H9 (cell line): Measurements from ENCODE around the gene VENTX. TPM values are rescaled to one million over a fixed set of nuclear protein-coding genes. Genes with fewer than 3 reads are reported as not detected.

ENCODE experiments used
- DNase-seq: peaks from one replicate; pipeline ENCODE4 v3.0.0-alpha.2; 2017
- H2AFZ ChIP-seq: one replicate; pipeline ENCODE4 v1.6.1; 2013; ENCODE audit warnings: mild to moderate bottlenecking, low read length, control low read depth, moderate library complexity
- H2AK5ac ChIP-seq: 2 replicates; pipeline ENCODE4 v1.6.1; 2013; ENCODE audit warnings: low read length, control low read depth, mixed read lengths; ENCODE audit not compliant: insufficient read length
- H2BK120ac ChIP-seq: one replicate; pipeline ENCODE4 v1.6.1; 2013; ENCODE audit warnings: low read depth, mild to moderate bottlenecking, low read length, control low read depth, inconsistent platforms; ENCODE audit not compliant: poor library complexity, severe bottlenecking
- H2BK12ac ChIP-seq: 2 replicates; pipeline ENCODE4 v1.6.1; 2013; ENCODE audit warnings: low read length, control low read depth, mixed read lengths, low read depth; ENCODE audit not compliant: insufficient read length
- H2BK15ac ChIP-seq: 2 replicates; pipeline ENCODE4 v1.6.1; 2013; ENCODE audit warnings: low read depth, low read length, control low read depth
- H2BK20ac ChIP-seq: one replicate; pipeline ENCODE4 v1.6.1; 2013; ENCODE audit warnings: low read depth, mild to moderate bottlenecking, low read length, control low read depth, inconsistent platforms; ENCODE audit not compliant: poor library complexity, severe bottlenecking
- H2BK5ac ChIP-seq: 2 replicates; pipeline ENCODE4 v1.6.1; 2013; ENCODE audit warnings: low read length, control low read depth, mixed read lengths; ENCODE audit not compliant: insufficient read length
- H3K14ac ChIP-seq: 2 replicates; pipeline ENCODE4 v1.6.1; 2013; ENCODE audit warnings: low read length, control low read depth; ENCODE audit not compliant: insufficient read depth
- H3K18ac ChIP-seq: 2 replicates; pipeline ENCODE4 v1.6.1; 2013; ENCODE audit warnings: low read depth, mild to moderate bottlenecking, mixed read lengths, low read length, control low read depth; ENCODE audit not compliant: insufficient read length
- H3K23ac ChIP-seq: 2 replicates; pipeline ENCODE4 v1.6.1; 2013; ENCODE audit warnings: low read length, control low read depth, mixed read lengths, low read depth; ENCODE audit not compliant: insufficient read length
- H3K23me2 ChIP-seq: 2 replicates; pipeline ENCODE4 v1.6.1; 2013; ENCODE audit warnings: low read depth, mild to moderate bottlenecking, mixed read lengths, low read length, control low read depth; ENCODE audit not compliant: insufficient read length, poor library complexity, severe bottlenecking
- H3K27ac ChIP-seq: 2 replicates; pipeline ENCODE4 v1.5.1; 2013; ENCODE audit warnings: low read length, control low read depth, mixed read lengths, low read depth; ENCODE audit not compliant: insufficient read length
- H3K27me3 ChIP-seq: 2 replicates; pipeline ENCODE4 v1.6.1; 2013; ENCODE audit warnings: low read length, control low read depth, inconsistent platforms; ENCODE audit not compliant: insufficient read depth
- H3K4ac ChIP-seq: 2 replicates; pipeline ENCODE4 v1.6.1; 2013; ENCODE audit warnings: low read depth, mild to moderate bottlenecking, control low read depth, inconsistent platforms, low read length, moderate library complexity
- H3K4me1 ChIP-seq: 2 replicates; pipeline ENCODE4 v1.6.1; 2013; ENCODE audit warnings: low read length, control low read depth, inconsistent platforms; ENCODE audit not compliant: insufficient read depth
- H3K4me2 ChIP-seq: 2 replicates; pipeline ENCODE4 v1.6.1; 2013; ENCODE audit warnings: low read length, control low read depth, mixed read lengths; ENCODE audit not compliant: insufficient read length, insufficient read depth
- H3K56ac ChIP-seq: 2 replicates; pipeline ENCODE4 v1.6.1; 2013; ENCODE audit warnings: low read depth, mild to moderate bottlenecking, mixed read lengths, low read length, control low read depth; ENCODE audit not compliant: insufficient read length
- H3K79me1 ChIP-seq: 2 replicates; pipeline ENCODE4 v1.6.1; 2013; ENCODE audit warnings: low read depth, mild to moderate bottlenecking, moderate library complexity, low read length, control low read depth, inconsistent platforms; ENCODE audit not compliant: insufficient read depth, poor library complexity, severe bottlenecking
- H3K79me2 ChIP-seq: 2 replicates; pipeline ENCODE4 v1.6.1; 2013; ENCODE audit warnings: low read length, control low read depth, inconsistent platforms; ENCODE audit not compliant: insufficient read depth
- H3K9ac ChIP-seq: 2 replicates; pipeline ENCODE4 v1.6.1; 2013; ENCODE audit warnings: low read length, control low read depth, mixed read lengths; ENCODE audit not compliant: insufficient read length; ENCODE audit errors: extremely low read depth
- H3K9me3 ChIP-seq: one replicate; pipeline ENCODE4 v1.6.1; 2013; ENCODE audit warnings: low read depth, low read length, inconsistent platforms; ENCODE audit not compliant: control insufficient read depth
- H3T11ph ChIP-seq: one replicate; pipeline ENCODE4 v1.6.1; 2013; ENCODE audit warnings: mild to moderate bottlenecking, low read length, control low read depth, inconsistent platforms
- H4K20me1 ChIP-seq: one replicate; pipeline ENCODE4 v1.6.1; 2013; ENCODE audit not compliant: control insufficient read depth, insufficient read length, insufficient read depth
- H4K5ac ChIP-seq: 2 replicates; pipeline ENCODE4 v1.6.1; 2013; ENCODE audit warnings: low read depth, mild to moderate bottlenecking, mixed read lengths, low read length, control low read depth; ENCODE audit not compliant: insufficient read length
- H4K8ac ChIP-seq: replicated peaks from 2 replicates; pipeline ENCODE4 v1.6.1; 2013; ENCODE audit warnings: low read length, control low read depth, mixed read lengths, low read depth; ENCODE audit not compliant: insufficient read length
- H4K91ac ChIP-seq: 2 replicates; pipeline ENCODE4 v1.6.1; 2013; ENCODE audit warnings: low read depth, mild to moderate bottlenecking, moderate library complexity, mixed read lengths, low read length, control low read depth; ENCODE audit not compliant: insufficient read length
- H3K27ac Mint-ChIP-seq, 3 experiments: 2 replicates in 2 of 3; 3 replicates in 1 of 3; pipeline ENCODE4 v1.8.0; 2020 to 2021; ENCODE audit warnings: mixed read lengths in 3 of 3, mild to moderate bottlenecking in 1 of 3, moderate library complexity in 1 of 3
- H3K27me3 Mint-ChIP-seq: 2 replicates; pipeline ENCODE4 v1.8.0; 2021; ENCODE audit warnings: low read depth, mild to moderate bottlenecking, moderate library complexity, mixed read lengths
- H3K36me3 Mint-ChIP-seq, 3 experiments: 2 replicates in 2 of 3; 3 replicates in 1 of 3; pipeline ENCODE4 v1.8.0; 2020 to 2021; ENCODE audit warnings: low read depth in 3 of 3, mixed read lengths in 3 of 3; ENCODE audit not compliant: insufficient read depth in 1 of 3
- H3K4me1 Mint-ChIP-seq, 2 experiments: 2 replicates each; pipeline ENCODE4 v1.8.0; 2020; ENCODE audit warnings: mixed read lengths in 2 of 2
- H3K4me3 Mint-ChIP-seq, 2 experiments: 2 replicates in 1 of 2; 3 replicates in 1 of 2; pipeline ENCODE4 v1.8.0; 2020 to 2021; ENCODE audit warnings: mild to moderate bottlenecking in 2 of 2, mixed read lengths in 2 of 2, moderate library complexity in 1 of 2
- H3K9me3 Mint-ChIP-seq, 2 experiments: 2 replicates in 1 of 2; 3 replicates in 1 of 2; pipeline ENCODE4 v1.8.0; 2020; ENCODE audit warnings: mild to moderate bottlenecking in 2 of 2, mixed read lengths in 2 of 2, moderate library complexity in 1 of 2
- WGBS: extraction: QIAGEN DNeasy Blood & Tissue Kit; methylation state at CpG from one replicate; pipeline ENCODE4 v1.1.7; 2013; ENCODE audit warnings: missing lambda C conversion rate, low lambda C conversion rate, mixed read lengths; ENCODE audit not compliant: insufficient read length; ENCODE audit errors: extremely low coverage; 5-methylcytosine and 5-hydroxymethylcytosine counted together
- total RNA-seq: library from RNA; stranded (reverse); gene quantifications from 2 replicates; pipeline ENCODE4 v1.2.1, GENCODE V29; 2021
- TF ChIP-seq, protein P1 (sequence below): fragments of 200-600 bp; sonication (generic); conservative IDR thresholded peaks from 3 replicates; pipeline ENCODE4 v1.8.0; 2021; ENCODE audit warnings: antibody characterized with exemption, mild to moderate bottlenecking

The VENTX gene
- total RNA-seq, 1 experiment from 2014 or later: 10.9 TPM

DNA sequence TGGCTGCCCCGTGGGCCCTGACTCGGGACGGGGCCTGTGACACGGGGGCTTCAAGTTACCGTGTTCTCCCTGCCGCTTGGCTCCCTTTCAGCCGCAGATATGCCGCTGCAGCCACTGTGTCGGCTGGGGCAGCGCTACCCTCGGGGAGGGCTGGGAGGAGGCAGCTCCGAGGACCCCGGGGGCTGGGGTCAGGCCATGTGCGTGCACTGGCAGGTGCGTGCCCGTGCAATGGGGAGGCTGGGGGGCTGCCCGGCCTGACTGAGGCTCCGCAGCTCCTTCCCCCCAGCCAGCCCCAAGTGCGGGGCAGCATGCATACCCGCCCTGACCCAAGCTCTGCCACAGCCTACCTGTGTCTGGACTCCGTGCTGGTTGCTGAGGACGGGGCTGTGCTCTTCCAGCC, 48.4 kb upstream of the VENTX start:
- peaks cover 3 to 40% (median 31%) of the 10 kb centered on the region in 3 experiments for H3K36me3 Mint-ChIP-seq
- Histone ChIP-seq H3K9me3 (no peaks in the 10 kb centered on the region), H4K5ac (no peak overlapping the region), H3K27me3 (no peaks in the 10 kb centered on the region), H3K4me1 (no peaks in the 10 kb centered on the region), H3K23ac (no peak overlapping the region), H3K56ac (no peak overlapping the region), H3K79me1 (no peaks in the 10 kb centered on the region), H2AK5ac (no peak overlapping the region), H3K9ac (no peak overlapping the region), H4K8ac (no peak overlapping the region), H2BK12ac (no peak overlapping the region), H3K23me2 (no peaks in the 10 kb centered on the region), H3K4me2 (no peak overlapping the region), H2BK15ac (no peak overlapping the region), H3K4ac (no peak overlapping the region), H2BK5ac (no peak overlapping the region), H4K91ac (no peak overlapping the region), H2AFZ (no peak overlapping the region), H3K14ac (no peak overlapping the region), H3K27ac (no peak overlapping the region), H3K79me2 (no peaks in the 10 kb centered on the region), H3K18ac (no peak overlapping the region), H3T11ph (no peak overlapping the region), H2BK120ac (no peak overlapping the region), H2BK20ac (no peak overlapping the region), H4K20me1 (no peaks in the 10 kb centered on the region)
- no peak overlapping the region; a peak in 1 of 7 replicates for H3K27ac Mint-ChIP-seq
- peaks cover 11% of the 10 kb centered on the region for H3K27me3 Mint-ChIP-seq
- WGBS: no CpG with 5 or more reads among the region's 22 CpGs
- no peaks in the 10 kb centered on the region for H3K4me1 Mint-ChIP-seq
- H3K4me3 Mint-ChIP-seq: no peak overlapping the region
- H3K9me3 Mint-ChIP-seq: peaks cover 18 to 27% of the 10 kb centered on the region in 2 experiments
- no peak for DNase-seq
- TF ChIP-seq, protein P1, sequence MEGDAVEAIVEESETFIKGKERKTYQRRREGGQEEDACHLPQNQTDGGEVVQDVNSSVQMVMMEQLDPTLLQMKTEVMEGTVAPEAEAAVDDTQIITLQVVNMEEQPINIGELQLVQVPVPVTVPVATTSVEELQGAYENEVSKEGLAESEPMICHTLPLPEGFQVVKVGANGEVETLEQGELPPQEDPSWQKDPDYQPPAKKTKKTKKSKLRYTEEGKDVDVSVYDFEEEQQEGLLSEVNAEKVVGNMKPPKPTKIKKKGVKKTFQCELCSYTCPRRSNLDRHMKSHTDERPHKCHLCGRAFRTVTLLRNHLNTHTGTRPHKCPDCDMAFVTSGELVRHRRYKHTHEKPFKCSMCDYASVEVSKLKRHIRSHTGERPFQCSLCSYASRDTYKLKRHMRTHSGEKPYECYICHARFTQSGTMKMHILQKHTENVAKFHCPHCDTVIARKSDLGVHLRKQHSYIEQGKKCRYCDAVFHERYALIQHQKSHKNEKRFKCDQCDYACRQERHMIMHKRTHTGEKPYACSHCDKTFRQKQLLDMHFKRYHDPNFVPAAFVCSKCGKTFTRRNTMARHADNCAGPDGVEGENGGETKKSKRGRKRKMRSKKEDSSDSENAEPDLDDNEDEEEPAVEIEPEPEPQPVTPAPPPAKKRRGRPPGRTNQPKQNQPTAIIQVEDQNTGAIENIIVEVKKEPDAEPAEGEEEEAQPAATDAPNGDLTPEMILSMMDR: no peak
